Measurements from ENCODE around the gene SIPA1L3.

Gene SIPA1L3

GRCh38 chr19:37953171-37953917 lies 46.3 kb downstream of the SIPA1L3 start:
- TF ChIP-seq TAF1 (IDR thresholded peaks at IDR 0.05; ENCODE audit: low read depth) (no peak), RAD21 (IDR thresholded peaks at IDR 0.05; ENCODE audit: low read depth) (no peak), EGR1 (IDR thresholded peaks at IDR 0.05) (no peak), NFIC (IDR thresholded peaks at IDR 0.05) (no peak), REST (IDR thresholded peaks at IDR 0.05; ENCODE audit: low read depth) (no peak), MAX (IDR thresholded peaks at IDR 0.05) (peak; percentile 44; the same call in 1 of the 2 replicates), CEBPB (IDR thresholded peaks at IDR 0.05) (no peak), TCF12 (IDR thresholded peaks at IDR 0.05; ENCODE audit: low read depth) (no peak), FOXM1 (IDR thresholded peaks at IDR 0.05; ENCODE audit: borderline replicate concordance, low read depth) (no peak; the same call in 1 of the 2 replicates), CREB1 (IDR thresholded peaks at IDR 0.05; ENCODE audit: low read depth) (no peak), ZBTB7A (IDR thresholded peaks at IDR 0.05; ENCODE audit: low read depth) (no peak), YY1 (IDR thresholded peaks at IDR 0.05; ENCODE audit: low read depth) (no peak), EP300 (IDR thresholded peaks at IDR 0.05; ENCODE audit: borderline replicate concordance) (no peak), USF1 (IDR thresholded peaks at IDR 0.05) (0 out of 2 replicates have a peak, but pooled peaks have one; percentile 6), TEAD4 (IDR thresholded peaks at IDR 0.05) (peak; percentile 28)

GRCh38 chr19:37953918-37954303 lies 46.9 kb downstream of the SIPA1L3 start:
- TF ChIP-seq YY1 (IDR thresholded peaks at IDR 0.05; ENCODE audit: low read depth) = no peak
- TF ChIP-seq TAF1 (IDR thresholded peaks at IDR 0.05; ENCODE audit: low read depth) = no peak
- no peak for TF ChIP-seq CREB1 (IDR thresholded peaks at IDR 0.05; ENCODE audit: low read depth)
- no peak for TF ChIP-seq EGR1 (IDR thresholded peaks at IDR 0.05)
- TF ChIP-seq ZBTB7A (IDR thresholded peaks at IDR 0.05; ENCODE audit: low read depth) = no peak
- TF ChIP-seq REST (IDR thresholded peaks at IDR 0.05; ENCODE audit: low read depth) = no peak

- TF ChIP-seq RAD21 (IDR thresholded peaks at IDR 0.05; ENCODE audit: low read depth) = no peak
- no peak for TF ChIP-seq CEBPB (IDR thresholded peaks at IDR 0.05)
- no peak for TF ChIP-seq TCF12 (IDR thresholded peaks at IDR 0.05; ENCODE audit: low read depth)
- no peak for TF ChIP-seq FOXM1 (IDR thresholded peaks at IDR 0.05; ENCODE audit: borderline replicate concordance, low read depth)
- no peak for TF ChIP-seq EP300 (IDR thresholded peaks at IDR 0.05; ENCODE audit: borderline replicate concordance)
- TF ChIP-seq REST (IDR thresholded peaks at IDR 0.05; ENCODE audit: low read depth) = no peak
- no peak for TF ChIP-seq TEAD4 (IDR thresholded peaks at IDR 0.05)
- no peak for TF ChIP-seq YY1 (IDR thresholded peaks at IDR 0.05; ENCODE audit: low read depth)
- no peak for TF ChIP-seq TAF1 (IDR thresholded peaks at IDR 0.05; ENCODE audit: low read depth)
Observed at GRCh38 chr19:37954421-37954874, 47.4 kb downstream of the SIPA1L3 start.

- TF ChIP-seq TCF12 (IDR thresholded peaks at IDR 0.05; ENCODE audit: low read depth) = no peak
- no peak for TF ChIP-seq MAX (IDR thresholded peaks at IDR 0.05)
- no peak for TF ChIP-seq TAF1 (IDR thresholded peaks at IDR 0.05; ENCODE audit: low read depth)
- no peak for TF ChIP-seq REST (IDR thresholded peaks at IDR 0.05; ENCODE audit: low read depth)
- no peak for TF ChIP-seq USF1 (IDR thresholded peaks at IDR 0.05)
- no peak for TF ChIP-seq EGR1 (IDR thresholded peaks at IDR 0.05)
- no peak for TF ChIP-seq CEBPB (IDR thresholded peaks at IDR 0.05)
- TF ChIP-seq ZBTB7A (IDR thresholded peaks at IDR 0.05; ENCODE audit: low read depth) = no peak
- TF ChIP-seq EP300 (IDR thresholded peaks at IDR 0.05; ENCODE audit: borderline replicate concordance) = no peak
- TF ChIP-seq TEAD4 (IDR thresholded peaks at IDR 0.05) = no peak
- TF ChIP-seq FOXM1 (IDR thresholded peaks at IDR 0.05; ENCODE audit: borderline replicate concordance, low read depth) = no peak
- TF ChIP-seq YY1 (IDR thresholded peaks at IDR 0.05; ENCODE audit: low read depth) = no peak
- TF ChIP-seq CREB1 (IDR thresholded peaks at IDR 0.05; ENCODE audit: low read depth) = no peak
- no peak for TF ChIP-seq RAD21 (IDR thresholded peaks at IDR 0.05; ENCODE audit: low read depth)
- no peak for TF ChIP-seq NFIC (IDR thresholded peaks at IDR 0.05)
Observed at GRCh38 chr19:37955986-37956385, 49.0 kb downstream of the SIPA1L3 start.

Measured in Ishikawa (cell line).